HG03469 (cell line): Measurements from ENCODE around the gene PDLIM7.

Source experiments
- ATAC-seq: cut with Tn5 transposase; IDR thresholded peaks from one replicate; pipeline ENCODE4 v1.9.1; 2021; ENCODE audit warnings: mild to moderate bottlenecking, moderate library complexity, moderate number of reproducible peaks; ENCODE audit not compliant: unreplicated experiment

PDLIM7 gene

GRCh38 chr5:177524941-177525655, 27.7 kb upstream of the PDLIM7 start:
- ATAC-seq = no peak

DNA sequence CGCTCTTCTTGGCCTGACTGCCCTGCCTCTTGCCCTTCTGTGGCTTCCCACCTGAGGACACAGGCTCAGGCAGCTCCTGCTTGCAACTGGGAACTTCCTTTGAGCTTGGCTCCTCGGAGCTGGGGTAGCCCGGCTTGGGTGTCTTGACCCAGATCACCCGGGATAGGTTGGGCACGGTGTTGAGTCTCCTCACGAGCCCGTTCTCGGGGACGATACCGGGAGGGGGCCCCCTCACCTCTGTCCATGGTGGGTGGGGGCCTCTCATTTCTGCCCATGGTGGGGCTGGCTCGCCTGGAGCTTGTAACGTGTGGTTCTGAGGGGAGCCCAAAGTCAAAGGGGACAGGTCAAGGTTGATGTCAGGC, 27.1 kb upstream of the PDLIM7 start:
- no peak for ATAC-seq

DNA sequence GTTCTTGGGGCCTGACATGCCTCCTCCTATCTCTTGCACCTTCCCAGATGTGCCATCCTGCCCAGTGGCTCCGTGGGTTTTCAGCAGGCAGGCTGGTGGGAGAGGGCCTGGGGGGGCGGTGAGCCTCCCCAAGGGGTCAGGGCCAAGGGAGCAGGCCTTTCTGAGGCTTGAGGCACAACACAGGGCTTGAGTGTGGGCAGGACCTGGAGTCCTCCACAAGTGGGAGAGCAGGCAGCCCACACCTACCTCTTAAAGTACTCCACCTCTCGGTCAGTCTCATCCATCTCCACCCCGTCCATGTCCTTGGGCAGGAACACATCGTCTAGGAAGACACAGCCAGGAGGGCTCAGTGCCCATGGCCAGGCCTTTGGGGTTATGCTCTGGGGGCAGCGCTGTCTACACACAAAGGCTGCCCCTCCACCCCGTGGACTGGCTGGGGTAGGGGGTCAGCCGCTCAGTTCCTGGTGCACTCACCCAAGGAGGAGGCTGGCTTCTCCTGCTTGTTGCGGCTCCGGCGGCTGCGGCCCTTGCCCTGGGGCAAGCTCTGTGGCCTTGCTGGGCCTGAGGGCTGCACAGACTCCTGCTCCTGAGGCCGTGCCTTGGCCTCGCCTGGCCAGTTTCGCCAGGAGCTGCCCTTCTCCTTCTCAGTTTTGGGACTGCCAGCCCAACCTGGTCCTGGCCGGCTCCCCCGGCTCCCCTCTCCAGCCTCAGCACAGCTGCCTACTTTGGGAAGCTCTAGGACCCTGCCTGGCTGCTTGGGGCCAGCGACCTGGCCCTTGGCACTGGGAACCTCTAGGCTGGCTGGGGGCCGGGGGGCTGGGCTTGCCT, 26.5 kb upstream of the PDLIM7 start:
- ATAC-seq = no peak

DNA sequence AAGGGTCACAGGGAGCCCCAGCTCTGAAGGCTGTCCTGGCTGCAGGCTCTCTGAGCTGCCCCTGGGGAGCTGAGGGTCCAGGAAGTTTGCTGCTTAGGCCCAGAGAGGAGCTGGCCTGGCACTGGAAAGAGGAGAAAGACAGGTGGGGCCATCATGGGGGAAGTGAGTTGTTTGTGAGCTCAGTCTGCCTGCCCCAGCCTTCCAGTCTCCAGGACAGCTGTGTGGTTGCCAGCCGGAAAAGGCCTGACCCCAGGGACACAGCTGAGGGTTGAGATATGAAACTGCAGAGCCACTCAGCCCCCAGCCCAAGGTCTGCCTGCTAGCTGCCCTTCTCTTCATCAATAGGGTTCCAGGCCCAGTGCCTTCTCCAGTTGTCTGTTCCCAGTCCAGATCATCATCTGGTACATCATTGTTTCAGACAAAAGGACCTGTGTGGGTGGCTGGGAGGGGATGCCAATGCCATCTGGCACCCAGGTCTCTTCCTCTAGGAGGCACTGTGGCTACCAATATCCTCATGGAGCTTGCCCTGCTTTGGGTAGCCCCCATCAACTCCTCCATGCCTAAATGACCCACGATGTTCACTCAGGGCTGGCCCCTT, 23.6 kb upstream of the PDLIM7 start:
- ATAC-seq = no peak

DNA sequence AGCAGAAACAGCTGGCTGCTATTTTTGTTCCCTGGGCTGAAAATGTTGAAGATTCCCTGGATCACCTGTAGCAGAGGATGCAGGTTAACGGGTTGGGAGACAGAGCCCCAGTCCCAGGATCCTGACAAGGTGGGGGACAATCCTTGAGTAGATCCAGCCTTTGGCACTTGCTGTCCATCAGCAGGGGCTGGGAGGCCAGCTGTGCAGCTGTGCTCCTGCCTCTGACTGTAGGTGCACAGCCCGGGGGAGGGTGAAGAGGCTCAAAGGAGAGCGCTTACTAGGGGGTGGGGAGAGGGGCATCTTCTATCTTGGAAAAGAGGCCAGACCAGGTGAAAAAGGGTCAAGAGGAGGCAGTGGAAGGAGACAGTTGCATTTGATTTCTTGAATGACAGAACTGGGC, 22.9 kb upstream of the PDLIM7 start:
- ATAC-seq = no peak

DNA sequence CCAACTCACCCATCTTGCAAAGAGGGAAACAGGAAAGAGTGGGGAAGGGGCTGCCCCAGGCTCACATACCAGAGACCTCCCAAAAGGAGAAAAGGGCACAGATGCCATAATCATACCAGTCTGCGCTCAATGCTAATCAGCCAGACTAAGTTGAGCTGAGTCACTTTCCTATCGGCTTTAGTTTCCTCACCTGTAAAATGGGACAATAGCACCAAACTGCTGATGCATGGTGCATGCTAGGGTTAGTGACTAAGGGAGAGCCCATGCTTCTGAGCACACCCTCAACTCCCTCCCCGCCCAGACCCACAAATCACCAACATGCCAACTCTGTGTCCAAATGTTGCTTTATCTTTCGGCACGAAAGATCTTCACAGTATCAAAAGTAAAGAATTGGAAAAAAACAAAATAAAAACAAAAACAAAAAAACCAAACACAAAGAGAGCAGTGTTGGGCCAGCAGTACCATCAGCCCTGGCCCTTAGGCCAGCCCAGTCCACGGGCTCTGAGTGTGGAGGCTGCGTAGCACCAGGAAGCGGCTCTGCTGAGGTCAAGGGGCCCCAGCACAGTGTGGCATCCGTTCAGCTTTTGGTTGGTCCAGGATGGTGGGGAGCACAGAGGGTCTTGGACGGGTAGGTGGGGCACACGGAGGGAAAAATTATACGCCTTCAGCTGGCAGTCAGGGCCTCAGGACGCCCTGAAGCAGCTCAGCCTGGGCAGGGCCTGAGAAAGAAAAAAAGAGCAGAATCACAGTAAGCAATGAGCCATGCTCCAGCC, 22.2 kb upstream of the PDLIM7 start:
- no peak for ATAC-seq

GRCh38 chr5:177516601-177517568, 19.5 kb upstream of the PDLIM7 start, which contains the start of gene DDX41:
Gene DDX41 (minus strand): TSS chr5:177516961. CDS start chr5:177516945, 16 bp downstream.
- peak; percentile 78 for ATAC-seq

GRCh38 chr5:177515580-177515979, 18.2 kb upstream of the PDLIM7 start:
- ATAC-seq = no peak

- no peak for ATAC-seq
These were observed 17.1 kb upstream of the PDLIM7 start for GRCh38 chr5:177514541-177514940.

GRCh38 chr5:177513500-177513899, 16.1 kb upstream of the PDLIM7 start:
- no peak for ATAC-seq

GRCh38 chr5:177512736-177513380, 15.5 kb upstream of the PDLIM7 start:
- ATAC-seq = no peak

DNA sequence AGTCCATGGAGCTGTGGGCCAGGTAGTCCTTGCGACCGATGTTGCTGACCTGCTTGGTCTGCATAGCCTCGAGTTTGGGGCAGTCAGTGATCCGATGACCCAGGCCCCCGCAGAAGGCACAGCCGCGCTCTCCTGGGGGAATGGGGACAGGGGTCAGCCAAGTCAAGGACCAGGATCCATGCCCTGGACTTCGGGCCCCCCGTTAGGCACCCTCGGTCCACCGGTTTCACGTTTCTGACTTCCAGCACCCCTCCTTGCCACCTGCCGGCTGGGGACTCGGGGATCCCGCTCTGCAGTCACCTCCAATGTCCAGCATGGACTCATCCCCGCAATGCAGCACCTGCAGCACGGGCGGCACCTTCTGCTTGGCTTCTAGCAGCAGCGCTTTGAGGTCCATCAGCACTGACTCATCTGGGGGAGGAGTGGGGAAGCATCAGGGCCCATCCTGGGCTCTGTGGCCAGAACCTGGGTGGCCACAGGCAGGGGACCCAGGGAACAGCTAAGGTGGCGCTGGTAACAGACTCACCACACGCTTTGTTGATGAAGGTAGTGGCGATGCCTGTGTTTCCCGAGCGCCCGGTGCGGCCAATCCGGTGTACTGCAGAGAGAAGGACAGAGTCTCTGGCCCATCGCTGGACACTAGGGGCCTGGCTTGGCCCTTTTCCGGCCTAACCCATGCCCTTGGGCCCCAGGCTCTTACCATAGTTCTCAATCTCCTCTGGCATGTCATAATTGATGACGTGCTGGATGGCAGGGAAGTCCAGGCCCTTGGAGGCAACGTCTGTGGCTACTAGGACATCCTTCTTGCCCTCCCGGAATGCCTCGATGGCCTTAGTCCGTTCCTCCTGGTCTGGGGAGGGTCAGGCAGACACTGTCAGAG, 14.6 kb upstream of the PDLIM7 start:
- ATAC-seq = no peak

DNA sequence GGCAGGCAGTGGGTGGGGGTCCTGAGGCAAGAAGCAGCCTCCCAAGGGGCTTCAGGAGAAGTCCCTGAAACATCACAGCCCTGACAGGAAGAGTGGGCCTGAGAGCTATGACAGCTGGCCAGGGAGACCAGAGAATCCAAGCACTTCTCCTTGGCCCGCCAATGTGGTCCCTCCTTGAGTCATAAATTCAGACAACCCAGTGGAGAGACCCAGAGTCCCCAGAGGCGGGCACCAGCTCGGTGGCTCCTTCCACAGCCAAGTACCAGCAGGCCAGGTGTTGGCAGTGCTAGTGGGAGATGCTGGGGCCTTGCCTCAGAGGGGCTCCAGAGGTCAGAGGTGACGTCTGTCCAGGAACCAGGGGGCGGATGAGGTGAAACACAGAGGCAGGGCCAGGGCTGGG, 13.8 kb upstream of the PDLIM7 start:
- no peak for ATAC-seq

GRCh38 chr5:177510567-177511053, 13.2 kb upstream of the PDLIM7 start:
- ATAC-seq = no peak

DNA sequence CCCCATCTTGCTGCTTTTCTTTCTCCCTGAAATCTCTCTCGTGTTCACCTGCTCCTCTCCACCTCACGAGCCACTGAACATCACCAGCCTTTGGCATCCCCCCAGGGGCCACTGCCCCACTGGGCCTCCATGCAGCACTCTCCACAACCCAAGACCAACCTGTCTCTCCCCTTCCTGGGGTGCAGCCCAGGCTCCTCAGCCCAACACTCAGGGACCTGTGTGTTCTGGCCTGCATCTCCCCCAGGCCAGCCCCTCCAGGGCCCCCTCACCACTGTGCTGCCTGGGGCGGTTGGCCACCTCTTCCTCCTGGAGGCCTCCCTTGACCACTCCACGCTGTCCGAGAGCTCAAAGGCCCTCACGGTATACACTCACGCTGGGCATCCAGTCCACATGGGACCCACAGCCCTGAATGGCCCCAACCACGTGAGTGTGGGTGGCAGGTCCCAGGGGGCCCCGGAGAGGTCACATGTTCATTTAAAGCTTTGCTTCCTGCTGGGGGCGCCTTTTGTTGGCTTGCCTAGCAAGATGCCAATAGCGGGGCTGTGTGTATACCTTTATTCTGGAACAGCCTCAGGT, 12.7 kb upstream of the PDLIM7 start:
- ATAC-seq = no peak

- no peak for ATAC-seq
These were observed 12.1 kb upstream of the PDLIM7 start, which contains the start of gene DOK3 for GRCh38 chr5:177509381-177509951. Gene DOK3 (minus strand): TSS chr5:177509826. CDS start chr5:177509540, 286 bp downstream.

DNA sequence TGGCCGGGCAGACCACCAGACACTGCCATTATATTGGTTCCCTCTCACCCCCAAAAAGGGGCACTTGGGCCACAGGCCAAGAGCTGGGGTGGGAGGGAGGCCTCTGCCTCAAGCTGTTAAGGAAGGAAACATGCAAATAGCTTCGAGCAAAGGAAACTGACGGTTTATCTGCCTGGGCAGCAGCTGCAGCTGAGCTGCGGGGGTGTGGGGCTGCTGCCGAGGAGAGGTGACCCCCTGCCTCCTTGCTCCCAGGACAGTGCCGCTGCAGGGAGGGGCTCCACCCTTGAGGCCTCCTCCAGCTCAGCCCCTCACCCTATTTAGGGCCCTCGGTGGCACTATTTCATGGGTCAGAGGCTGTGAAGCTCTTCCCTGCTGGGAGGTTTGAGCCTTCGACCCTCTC, 11.4 kb upstream of the PDLIM7 start:
- no peak for ATAC-seq

DNA sequence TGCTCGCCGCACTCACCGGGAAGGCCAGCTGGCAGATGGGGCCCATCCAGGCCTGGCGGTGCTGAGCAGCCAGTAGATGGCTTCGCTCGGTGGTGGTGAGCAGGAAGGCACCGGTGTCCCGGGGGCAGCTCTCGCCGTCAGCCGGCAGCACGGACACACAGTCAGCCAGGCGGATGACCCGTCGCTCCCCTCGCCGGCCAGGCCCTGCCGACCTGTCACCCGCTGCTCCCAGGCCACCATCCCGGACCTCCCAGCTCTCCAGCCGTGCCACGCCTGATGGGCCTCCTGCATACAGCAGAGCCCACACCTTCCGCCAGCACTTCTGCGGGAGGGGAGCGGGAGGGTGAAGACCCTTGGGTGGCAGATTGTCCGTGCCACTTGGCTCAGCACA, 10.8 kb upstream of the PDLIM7 start:
- ATAC-seq = no peak
